Fibroblast of the conjunctiva (primary cell): ENCODE measurements around the gene LDLRAD4.
"Not testable (repeated sequence)": the region's sequence is repeated elsewhere in the genome, so short reads cannot be mapped to it uniquely, and the experiment has no call there.

ENCODE experiments used
- DNase-seq: peaks from one replicate; pipeline ENCODE4 v3.0.0-alpha.2; 2010; ENCODE audit warnings: low read depth

LDLRAD4 gene

GRCh38 chr18:13464432-13465123, 246.0 kb downstream of the LDLRAD4 start:
- DNase-seq: no peak

DNA sequence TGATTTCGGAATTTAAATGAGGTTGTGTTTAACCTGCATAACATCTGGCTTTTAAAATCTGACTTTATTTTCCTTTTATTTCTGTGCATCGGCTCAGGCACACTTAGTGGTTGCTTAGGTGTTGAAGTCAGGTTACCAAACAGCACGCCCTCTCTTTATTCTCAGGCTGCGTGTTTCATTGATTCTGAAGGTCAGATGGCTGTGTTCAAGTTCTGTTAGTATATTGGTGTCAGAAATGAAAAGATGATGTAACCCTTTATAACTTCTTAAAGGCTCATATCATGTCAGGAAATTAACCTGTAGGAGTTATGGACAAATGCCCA, 246.5 kb downstream of the LDLRAD4 start:
- DNase-seq: no peak

- no peak for DNase-seq
Observed at GRCh38 chr18:13465476-13465875, 246.9 kb downstream of the LDLRAD4 start.

GRCh38 chr18:13470516-13471197, 252.1 kb downstream of the LDLRAD4 start:
- no peak for DNase-seq

DNA sequence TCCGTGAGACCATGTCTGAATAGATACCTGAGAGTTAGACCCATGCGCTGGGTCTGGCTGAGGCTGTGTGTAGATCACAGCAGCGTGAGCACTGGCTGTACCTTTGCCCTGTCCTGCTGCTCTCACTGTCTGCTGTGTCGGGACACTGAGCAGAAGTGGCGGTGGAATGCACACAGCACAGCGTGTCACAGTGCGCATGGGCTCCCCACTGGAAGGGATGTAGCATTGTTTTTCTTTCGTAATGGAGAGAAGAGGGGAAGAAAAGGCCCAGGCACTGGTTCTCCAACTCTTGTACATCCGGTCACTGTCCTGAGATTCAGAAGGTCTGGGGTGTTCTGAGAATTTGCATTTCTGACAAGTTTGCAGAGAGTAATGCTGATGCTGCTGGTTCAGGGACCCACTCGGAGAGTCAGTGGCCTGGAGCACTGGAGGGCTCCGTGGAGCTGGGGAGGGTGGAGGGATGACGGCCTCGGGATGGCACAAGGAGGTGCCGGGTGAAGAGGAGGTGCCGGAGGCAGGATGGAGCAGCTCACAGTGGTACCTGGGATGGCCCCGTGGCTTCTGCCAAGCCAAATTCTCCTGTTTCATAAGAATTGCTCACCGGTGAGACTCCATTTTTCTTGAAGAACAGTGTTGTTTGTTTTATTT, 252.8 kb downstream of the LDLRAD4 start:
- no peak for DNase-seq

DNA sequence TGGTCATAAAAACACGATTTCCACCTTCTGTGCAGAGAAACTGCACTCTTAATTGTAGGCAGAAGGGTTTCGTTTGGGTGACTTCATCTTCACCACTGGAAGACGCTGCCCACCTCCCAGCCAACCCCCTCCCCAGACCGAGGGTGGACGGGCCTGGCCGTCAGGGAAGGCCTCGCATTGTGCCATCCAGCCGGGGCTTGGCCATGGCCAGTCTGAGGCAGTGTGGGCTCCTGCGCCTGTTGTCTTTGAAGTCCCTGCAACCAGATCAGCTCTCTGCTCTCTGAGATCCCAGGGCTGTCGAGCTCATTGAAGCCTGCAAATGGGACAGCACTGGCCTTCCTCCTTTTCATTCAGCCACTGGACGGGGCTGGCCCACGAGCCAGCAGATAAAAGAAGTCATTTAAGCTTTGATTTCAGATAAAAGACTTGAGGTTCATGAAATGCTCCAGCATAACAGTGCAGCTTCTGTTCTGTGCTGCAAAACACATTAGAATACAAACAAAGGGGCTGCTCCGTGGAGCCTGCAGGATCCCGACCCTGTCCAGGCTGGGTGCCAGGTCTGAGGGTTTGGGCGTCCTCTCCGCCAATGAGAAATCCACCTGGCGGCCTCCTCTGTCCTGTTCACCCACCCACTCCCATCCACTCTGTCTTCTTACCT, 253.5 kb downstream of the LDLRAD4 start:
- DNase-seq: no peak

- DNase-seq: no peak
Observed at GRCh38 chr18:13473751-13474150, 255.2 kb downstream of the LDLRAD4 start.

DNA sequence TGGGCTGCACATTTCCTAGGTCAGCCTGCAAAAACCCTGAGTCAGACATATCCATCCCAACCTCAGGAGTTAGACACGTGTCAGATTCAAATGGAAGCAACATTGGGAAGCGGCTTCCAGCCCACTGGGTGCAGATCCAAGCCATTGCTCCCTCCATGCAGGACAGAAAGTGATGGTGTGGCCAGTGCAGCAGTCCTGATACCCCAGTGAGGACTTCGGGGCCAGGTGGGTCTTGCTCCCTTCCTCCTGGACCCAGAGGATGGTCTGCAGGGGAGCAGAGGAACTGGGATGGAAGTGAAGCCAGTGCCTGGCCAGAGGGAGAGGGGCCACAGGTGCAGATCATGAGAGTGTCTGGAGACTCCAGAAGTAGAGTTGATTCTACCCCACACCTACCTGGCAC, 255.8 kb downstream of the LDLRAD4 start:
- DNase-seq: no peak

DNA sequence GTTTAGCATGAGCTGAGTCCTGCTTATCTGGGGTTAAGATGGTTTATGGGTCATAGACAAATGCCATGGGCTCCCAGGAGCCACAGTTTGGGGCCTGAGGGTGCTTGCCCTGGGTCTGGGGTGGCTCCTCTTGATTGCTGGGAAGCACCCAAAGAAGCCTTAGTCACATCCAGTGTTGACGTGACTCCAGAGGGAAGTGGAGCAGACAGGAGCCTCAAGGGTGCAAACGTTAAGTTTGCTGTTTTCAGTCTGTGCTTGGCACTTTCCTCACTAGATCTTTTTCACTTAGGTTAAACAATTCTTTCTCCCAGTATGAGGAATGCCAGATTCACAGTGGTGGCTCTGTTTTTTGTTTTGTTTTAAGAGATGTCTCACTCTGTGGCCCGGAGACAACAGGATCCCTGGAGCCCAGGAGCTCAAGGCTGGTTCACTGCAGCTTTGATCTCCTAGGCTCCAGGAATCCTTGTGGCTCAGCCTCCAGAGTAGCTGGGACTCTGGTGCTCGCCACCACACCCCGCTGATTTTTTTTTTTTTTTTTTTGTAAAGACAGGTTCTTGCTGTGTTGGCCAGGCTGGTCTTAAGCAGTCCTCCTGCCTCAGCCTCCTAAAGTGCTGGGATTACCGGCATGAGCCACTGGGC, 256.5 kb downstream of the LDLRAD4 start:
- no peak for DNase-seq

- not testable (repeated sequence) for DNase-seq
Observed at GRCh38 chr18:13476312-13476711, 257.8 kb downstream of the LDLRAD4 start.

DNA sequence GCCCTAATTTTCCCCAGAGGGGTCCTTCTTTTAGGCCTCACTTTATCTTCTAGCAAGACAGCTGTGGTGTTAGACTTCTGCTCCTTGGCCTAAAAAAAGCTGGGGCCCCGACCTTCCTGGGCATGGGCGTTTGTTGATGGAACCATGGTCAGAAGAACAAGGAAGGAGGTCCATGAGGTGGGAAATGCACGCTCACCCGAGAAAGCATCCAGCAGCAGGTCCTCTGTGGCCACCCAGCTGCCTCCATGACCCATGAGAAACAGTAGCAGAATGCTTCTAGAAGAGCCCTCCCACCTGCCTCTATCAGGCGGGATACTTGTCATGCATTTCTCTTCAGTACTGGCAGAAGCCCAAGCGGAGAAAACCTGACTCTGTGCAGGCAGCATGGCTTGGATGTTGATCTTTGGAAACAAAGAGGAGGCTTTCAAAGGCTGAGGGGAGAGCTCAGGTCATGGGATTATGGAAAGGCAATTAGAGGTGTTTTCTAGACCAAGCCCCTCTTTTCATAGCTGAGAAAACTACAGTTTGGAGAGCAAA, 258.7 kb downstream of the LDLRAD4 start:
- no peak for DNase-seq

GRCh38 chr18:13480571-13481255, 262.2 kb downstream of the LDLRAD4 start:
- no peak for DNase-seq

- DNase-seq: no peak
Observed at GRCh38 chr18:13481331-13481730, 262.8 kb downstream of the LDLRAD4 start.

DNA sequence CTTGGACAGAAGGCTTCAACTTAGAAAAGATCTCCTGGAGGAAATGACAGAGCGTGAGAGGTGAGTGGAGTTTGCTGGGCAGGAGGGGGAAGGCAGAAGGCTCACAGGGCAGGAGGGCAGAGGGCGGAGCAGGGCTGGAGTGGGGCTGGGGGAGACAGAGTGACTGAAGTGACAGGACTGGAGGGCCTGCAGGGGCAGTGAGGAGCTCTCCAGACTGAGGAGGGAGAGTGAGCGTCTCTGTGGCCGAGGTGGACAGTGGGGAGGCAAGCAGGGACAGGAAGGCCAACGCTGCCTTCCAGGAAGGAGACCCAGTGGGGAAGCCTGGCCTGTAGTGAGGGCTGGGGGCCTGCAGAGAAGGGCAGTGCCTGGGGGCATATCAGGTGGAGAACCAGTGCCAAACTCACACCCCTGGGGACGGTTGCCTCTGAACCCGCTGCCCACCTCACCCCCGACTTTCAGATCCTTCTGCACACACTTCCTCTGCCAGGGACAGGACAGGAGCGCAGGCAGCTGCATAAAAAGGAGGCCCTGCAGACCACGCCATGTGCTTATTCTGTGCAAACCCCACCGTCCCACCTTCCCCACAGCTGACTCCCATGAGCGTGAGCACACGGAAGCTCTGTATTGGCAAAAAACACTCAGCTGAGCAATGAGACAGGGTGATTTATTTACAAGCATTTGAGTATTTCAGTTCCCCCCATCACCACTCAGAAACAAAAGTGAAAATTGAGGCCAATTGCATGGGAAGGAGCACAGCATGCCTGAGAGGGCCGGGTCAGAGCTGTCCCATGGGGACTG, 263.5 kb downstream of the LDLRAD4 start:
- DNase-seq: no peak

DNA sequence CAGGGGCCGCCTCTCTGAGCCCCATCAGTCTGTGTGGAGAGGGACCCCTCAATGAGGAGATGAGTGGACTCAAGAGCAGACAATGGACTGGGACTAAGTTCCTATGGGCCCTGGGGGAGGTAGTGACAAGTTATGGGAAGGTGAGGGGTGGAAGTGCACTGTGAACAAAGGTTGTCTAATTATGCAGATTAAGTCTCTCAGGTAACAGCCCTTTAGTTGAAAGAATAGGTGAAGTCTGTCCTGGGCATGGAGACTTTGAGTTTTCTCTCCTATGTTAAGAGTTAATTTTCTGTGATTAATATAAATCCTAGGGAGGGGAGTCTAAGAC, 264.0 kb downstream of the LDLRAD4 start:
- DNase-seq: no peak

DNA sequence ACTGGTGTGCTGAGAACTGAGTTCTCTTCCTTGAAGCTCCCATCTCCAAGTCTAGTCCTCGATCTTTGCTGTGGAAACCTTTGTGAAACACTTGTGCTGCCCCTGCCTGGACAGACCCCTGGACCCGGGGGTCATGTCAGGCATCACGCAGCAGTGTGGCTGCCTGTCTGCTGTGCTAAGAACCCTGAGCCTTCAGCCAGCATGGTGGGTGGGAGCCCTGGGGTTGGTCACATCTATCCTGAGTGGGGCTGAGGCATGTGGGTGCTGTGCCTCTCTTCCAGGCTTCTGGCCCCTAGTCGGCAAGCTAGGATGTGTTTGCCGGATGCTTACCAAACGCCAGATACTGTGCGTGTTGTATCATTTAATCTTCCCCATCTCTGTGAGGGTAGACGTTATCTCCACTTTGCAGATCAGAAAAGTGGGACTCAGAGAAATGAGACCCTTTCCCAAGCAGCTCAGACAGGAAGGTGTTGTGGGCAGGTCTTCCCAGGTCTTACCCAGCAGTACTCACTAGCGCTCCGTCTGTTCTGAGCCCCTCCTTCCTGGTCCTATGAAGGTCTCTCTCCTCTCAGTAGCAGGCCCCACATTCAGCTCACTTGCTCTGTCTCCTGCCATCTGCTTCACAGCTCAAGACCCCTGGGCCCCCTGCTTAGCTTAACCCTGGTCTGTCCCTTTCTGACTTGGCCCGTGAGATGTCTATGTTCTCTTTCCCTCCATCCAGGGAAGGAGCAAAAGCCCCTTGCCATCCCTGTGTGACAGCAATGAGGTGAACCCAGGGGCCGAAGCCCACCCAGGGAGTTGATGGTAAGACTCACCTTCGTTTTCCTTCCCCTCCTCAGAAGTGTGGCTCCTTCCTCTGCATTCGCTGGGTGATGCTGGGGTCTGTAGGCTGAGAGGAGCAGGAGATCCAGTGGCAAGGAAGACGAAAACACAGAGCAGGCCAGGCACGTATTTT, 265.0 kb downstream of the LDLRAD4 start:
- no peak for DNase-seq

GRCh38 chr18:13485182-13485581, 266.6 kb downstream of the LDLRAD4 start:
- DNase-seq: no peak

DNA sequence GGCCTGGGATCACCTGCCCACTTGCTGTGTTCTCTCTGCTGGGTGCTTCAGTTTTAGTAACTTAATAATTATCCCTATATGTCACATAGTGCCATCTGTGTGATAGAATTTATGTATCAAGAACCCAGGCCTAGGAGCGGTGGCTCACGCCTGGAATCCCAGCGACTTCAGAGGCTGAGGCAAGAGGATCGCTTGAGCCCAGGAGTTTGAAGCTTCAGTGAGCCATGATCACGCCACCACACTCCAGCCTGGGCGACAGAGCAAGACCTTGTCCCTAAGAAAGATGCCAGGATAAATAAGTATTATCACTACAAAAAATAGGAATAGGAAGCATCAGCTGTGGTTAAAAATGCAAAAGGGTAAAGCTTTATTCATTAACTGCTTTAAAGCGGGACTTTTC, 267.0 kb downstream of the LDLRAD4 start:
- no peak for DNase-seq

DNA sequence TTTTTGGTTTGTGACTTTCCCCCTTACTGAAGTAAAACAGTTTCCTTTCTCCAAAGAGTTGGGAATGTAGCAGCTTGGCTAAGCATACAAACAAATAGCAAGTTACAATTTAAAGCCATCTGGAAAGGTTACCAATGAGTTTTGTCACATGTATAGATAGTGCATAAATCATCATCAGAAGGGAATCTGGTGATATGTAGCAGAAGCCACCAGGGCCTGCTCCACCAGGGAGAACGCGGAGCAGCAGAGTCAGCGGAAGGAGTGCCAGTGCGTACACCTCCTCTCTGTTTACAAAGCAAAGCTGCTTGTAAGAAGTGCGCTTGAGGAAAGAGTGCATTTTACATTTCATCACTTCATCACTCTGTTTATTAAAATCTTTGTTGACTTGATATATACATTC, 267.7 kb downstream of the LDLRAD4 start:
- no peak for DNase-seq

- no peak for DNase-seq
Observed at GRCh38 chr18:13486686-13487085, 268.1 kb downstream of the LDLRAD4 start.
